GM12874 (cell line): ENCODE data around the gene SH3GL1.

ENCODE experiments used
- CTCF ChIP-seq: IDR thresholded peaks from 2 replicates; pipeline ENCODE4 v1.5.1; 2011; ENCODE audit warnings: low read depth, mild to moderate bottlenecking, control low read depth, low read length, moderate library complexity; ENCODE audit not compliant: insufficient read depth

Gene SH3GL1

GRCh38 chr19:4391701-4392483 is 8.5 kb downstream of the SH3GL1 start:
- no peak for TF ChIP-seq CTCF

DNA sequence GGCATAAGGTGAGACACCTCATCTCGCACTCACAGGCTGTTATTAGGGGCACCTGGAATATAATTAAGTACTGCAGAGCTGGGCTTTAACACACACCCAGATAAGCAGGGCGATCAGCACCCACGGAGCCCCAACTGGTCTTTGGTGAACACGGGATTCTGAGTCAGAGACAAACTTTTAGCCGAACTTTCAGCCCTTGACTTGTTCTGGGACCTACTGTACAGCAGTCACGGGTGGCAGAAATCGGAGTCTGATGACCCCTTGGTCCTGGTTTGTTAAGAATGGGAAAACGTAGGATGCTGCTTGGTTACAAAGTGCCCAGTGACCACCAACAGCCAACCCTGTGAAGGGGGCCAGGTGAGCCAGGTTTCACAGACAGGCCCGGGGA is 9.0 kb downstream of the SH3GL1 start:
- TF ChIP-seq CTCF: no peak

- TF ChIP-seq CTCF: no peak
Measured at GRCh38 chr19:4390567-4391305, 9.6 kb downstream of the SH3GL1 start.

- no peak for TF ChIP-seq CTCF
Measured at GRCh38 chr19:4390017-4390566, 10.3 kb downstream of the SH3GL1 start.

DNA sequence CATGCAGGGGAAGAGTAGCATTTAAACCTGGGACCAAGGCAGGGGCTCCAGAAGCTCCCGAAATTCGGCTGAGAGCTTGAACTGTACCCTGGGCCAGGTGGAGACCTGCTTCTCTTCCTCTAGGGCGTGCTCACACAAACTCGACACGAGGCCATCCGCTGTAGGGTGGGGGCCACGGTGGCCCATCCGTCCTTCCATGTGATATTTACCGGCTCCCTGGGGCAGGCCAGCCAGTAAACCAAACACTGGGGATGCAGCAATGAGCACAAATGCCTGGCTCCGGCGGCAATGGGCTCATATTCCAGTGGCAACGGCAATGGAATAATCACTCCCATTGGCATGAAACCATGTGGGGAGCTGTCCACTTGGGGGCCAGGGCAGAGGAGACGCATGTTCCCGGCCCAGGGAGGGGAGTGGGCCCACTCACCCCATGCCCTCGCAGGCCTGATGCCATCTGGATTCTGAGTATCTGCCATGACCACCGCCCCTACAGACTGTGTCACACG is 10.8 kb downstream of the SH3GL1 start:
- TF ChIP-seq CTCF: no peak

- TF ChIP-seq CTCF: no peak
Measured at GRCh38 chr19:4389064-4389375, 11.3 kb downstream of the SH3GL1 start.

DNA sequence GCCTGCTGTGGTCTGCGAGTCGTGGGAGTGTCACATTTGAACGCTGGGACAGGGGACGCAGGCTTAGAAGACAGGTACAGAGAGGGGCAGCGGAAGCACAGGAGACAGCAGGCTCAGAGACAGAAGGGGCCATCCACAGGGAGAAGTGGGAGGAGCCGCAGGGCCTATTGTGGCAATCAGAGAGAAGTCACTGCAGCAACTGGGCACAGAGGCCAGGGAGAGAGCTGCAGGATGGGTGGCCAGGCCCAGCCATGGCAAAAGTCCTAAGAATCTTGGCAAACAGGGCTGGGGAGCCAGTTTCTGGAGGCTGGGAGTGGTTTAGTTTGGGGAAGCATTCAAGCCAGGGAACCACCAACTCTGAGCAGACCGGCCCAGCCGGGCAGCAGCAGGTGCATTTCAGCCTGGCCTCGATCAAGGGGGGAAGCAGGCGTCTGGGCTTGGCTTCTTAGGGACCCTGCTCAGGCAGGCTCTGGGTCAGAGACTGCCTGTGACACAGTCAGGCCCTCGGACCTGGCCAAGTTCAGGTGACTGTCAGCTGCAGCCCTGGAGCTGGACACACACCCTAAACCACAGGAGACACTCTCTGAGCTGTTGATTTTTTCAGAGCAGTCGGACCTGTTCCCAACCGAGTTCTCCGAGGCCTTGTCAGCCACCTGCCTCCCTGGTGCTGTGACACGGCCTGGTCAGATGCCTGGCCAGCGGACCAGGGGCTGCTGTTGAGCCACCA is 11.8 kb downstream of the SH3GL1 start:
- no peak for TF ChIP-seq CTCF
